ENCODE results near the gene ASPDH.

- TF ChIP-seq CTCF (IDR thresholded peaks at IDR 0.05) (no peak), POLR2A (IDR thresholded peaks at IDR 0.05) (no peak)
Observed at GRCh38 chr19:50506700-50507099, 7.0 kb downstream of the ASPDH start.
